ENCODE data around the gene COASY.

- TF ChIP-seq POLR2A (IDR thresholded peaks at IDR 0.05) (no peak), CTCF (IDR thresholded peaks at IDR 0.05) (no peak)
Observed at GRCh38 chr17:42563143-42563509, 1.2 kb downstream of the COASY start.
